Activated CD4-positive, alpha-beta T cell treated with anti-CD3 and anti-CD28 coated beads, Interleukin-2, amount 50 U/mL, for 16 hours (primary cell): ENCODE measurements around the gene DSPP.
"Not testable (repeated sequence)": the region's sequence is repeated elsewhere in the genome, so short reads cannot be mapped to it uniquely, and the experiment has no call there.

ENCODE experiments used
- DNase-seq: peaks from one replicate; pipeline ENCODE4 v3.0.0-alpha.2; 2020

The DSPP gene

DNA sequence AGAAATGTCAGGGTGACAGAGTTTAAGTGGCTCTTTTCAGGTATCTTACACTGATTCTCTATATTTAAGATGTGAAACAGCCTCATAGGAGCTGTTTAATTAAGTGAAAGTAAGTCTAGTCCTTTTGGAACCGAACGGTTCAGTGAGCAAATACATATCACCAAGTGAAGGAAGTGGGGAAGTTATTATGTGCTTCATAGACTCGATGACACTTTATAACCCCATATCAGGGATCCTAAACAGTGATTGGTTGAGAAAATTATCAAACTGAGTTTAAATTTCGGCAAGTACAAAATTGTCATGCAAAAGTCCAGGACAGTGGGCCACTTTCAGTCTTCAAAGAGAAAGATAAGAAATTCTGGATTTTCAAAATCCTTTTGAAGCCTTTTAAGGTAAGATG lies at the start of gene DSPP:
TSS of gene DSPP (plus strand) at position 301 of the 400 bp plus-strand sequence. CDS start 2,380 bp downstream, outside the sequence.
- no peak for DNase-seq

DNA sequence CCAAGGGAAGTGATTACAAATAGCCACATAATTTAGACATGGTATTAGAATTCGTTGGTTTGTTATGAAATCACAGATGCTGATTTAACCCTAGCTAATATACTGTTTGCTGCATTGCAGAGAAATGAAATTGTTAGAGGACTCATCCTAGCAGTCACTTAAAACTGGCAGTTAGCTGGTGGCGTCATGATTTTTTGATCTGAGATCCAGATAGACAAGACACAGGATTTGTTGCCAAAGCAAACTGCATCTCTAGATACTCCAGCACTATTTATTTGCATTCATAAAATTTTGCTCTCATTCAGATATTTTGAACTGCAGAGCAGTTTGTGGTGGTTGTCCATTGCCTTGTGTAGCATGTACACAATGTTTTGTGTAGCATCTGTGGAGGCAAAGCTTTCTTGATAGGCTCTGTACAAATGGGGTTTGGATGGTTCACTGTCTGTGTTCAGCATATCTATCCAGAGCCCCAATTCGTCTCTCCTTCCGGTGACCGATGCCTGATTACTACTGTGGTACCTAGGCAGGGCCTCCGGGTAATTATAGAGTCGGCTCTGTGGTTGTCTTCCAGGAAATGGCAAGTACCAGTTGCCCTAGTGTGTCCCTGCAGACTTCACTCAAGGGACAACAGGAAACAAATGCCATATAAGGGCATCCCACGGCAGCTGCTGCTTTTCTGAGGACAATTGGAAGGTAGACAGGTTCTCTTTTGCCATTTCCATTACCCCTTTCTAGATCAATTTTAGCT lies 49.1 kb upstream of the DSPP start:
- DNase-seq, result peak; percentile 81

DNA sequence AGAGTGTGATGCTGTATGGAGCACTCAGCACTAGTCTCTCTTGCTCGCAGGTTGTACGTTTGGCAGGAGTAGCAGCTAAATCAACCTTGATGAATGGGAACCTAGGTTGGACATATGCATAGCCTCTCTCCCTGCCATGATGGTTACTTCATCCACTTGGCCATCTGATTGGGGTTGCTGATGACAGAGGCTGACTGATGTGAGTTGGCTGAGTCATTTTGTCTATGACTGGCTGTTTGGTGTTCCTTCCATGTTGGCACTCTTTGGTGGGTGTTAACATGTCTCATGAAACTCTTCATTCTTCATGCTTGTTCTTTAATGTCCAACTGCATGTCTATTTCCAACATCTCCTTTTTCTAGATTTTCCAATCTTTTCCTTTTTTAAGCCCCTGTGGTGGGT lies 47.5 kb upstream of the DSPP start:
- DNase-seq, result no peak

- DNase-seq, result no peak
Measured at GRCh38 chr4:87565746-87566145, 42.6 kb upstream of the DSPP start.

DNA sequence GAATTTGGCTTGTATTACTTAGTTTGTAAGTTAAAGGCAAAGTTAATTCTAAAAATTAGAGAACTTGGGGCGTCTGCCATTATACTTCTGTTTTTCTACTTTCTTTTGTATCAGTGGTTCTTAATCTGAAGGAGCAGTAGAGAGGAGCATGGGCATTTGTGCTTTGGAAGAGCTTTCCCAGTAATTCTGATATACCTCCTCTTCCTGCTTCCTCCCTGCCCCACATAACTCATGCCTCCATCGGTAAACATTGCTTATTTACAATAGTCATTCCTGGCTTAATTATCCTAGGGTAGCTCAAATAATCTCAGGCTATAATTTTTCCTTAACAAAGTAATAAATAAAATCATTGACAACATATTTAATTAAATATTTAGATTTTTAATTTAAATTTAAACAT lies 42.1 kb upstream of the DSPP start:
- no peak for DNase-seq

- DNase-seq, result no peak
Measured at GRCh38 chr4:87567191-87567590, 41.1 kb upstream of the DSPP start.

- DNase-seq, result peak; percentile 23
Measured at GRCh38 chr4:87570290-87570805, 38.0 kb upstream of the DSPP start.

GRCh38 chr4:87574376-87574775 lies 34.0 kb upstream of the DSPP start:
- DNase-seq, result not testable (repeated sequence)

DNA sequence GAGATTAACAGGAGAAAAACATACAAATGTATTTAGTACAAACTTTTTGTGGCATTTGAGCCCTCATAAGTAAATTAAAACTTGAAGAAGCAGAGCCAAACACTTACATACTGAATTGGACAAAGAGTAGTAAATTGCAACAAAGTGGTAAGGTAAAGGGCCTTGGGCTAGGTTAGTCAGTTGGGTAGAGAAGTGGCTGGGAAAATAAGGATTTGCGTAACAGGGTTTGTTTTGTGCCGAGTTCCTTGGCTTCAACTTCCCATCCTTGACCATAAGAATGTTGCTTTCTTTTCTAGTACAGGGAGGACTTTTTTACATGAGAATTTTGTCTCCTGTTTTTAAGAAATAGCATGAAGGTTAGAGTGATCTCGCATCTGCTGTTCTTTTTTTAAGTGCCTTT lies 33.3 kb upstream of the DSPP start:
- DNase-seq, result no peak

DNA sequence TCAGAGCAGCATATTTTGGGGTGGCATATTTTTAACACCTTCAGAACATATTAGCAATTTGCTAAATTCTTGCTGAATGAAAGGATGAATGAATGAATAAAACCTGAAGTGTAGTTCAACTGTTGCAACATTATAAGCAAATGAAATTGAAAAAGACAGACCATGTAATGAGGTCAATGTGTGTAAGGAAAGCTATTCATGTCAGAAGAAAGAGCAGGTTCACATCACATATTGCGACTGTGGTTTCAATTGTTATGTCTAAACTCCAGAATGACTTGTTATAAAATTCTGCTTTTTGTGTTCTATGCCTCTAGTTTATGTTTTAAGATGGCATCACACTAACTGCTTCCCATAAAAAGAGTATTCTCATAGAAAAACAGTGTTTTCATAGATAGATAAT lies 32.9 kb upstream of the DSPP start:
- peak; percentile 9 for DNase-seq

DNA sequence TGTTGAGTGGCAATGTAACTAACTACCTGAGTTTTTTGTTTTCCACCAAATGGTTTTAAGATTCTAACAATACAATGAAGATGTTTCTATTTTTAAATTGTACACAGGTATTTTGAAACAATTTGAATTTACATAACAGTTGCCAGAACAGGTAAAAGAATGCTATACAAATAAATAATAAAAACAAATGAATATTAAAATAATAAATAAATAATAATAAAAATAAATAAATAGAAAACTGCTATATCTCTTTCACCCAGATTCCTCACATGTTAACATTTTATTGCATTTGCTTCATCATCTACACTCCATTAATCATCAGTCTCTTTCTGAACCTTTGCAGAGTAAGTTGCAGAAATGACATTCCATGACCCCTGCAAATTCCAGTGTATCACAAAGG lies 32.3 kb upstream of the DSPP start:
- DNase-seq, result no peak

DNA sequence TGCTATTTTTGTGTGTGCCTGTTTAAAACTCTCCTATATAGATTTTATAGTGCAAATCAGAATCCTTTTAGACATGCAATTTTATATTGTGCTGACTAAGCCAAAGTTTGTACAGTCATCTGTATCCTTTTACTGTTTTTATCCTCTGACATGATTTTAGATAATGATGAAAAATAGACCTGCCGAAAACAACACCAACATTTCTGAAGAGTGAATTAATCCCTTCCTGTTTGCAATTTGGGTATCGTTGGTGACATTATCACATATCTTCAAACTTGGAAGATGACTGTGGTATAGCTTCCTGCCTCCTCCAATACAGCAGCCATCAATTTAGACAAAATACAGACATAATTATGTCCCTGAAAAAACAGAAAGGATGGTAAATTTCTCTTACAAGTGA lies 28.9 kb upstream of the DSPP start:
- DNase-seq, result no peak

GRCh38 chr4:87580057-87580456 lies 28.3 kb upstream of the DSPP start:
- no peak for DNase-seq

- DNase-seq, result no peak
Measured at GRCh38 chr4:87584222-87584908, 24.0 kb upstream of the DSPP start.

GRCh38 chr4:87589531-87589930 lies 18.8 kb upstream of the DSPP start:
- no peak for DNase-seq

- DNase-seq, result no peak
Measured at GRCh38 chr4:87592124-87592523, 16.2 kb upstream of the DSPP start.

DNA sequence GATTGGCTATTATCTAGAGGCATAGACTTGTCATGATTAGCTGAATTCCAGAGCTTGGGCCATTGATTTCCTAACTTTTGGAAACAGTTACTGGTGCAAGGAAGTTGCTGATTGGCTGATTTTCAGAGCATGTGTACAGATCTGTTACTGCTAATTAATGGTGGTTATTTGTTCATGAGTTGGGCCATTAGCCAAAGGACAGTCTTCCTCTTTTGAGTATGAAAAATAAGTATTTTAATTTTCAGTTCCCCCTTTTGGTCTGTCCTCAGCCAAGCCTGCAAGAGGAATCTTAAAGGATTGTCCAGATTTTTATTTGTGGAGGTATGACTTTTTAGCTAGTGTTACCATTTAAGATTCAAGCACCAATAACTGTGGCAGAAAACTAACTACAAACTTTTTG lies 7.0 kb upstream of the DSPP start:
- no peak for DNase-seq

GRCh38 chr4:87614292-87614890 lies 6.1 kb downstream of the DSPP start:
- no peak for DNase-seq

DNA sequence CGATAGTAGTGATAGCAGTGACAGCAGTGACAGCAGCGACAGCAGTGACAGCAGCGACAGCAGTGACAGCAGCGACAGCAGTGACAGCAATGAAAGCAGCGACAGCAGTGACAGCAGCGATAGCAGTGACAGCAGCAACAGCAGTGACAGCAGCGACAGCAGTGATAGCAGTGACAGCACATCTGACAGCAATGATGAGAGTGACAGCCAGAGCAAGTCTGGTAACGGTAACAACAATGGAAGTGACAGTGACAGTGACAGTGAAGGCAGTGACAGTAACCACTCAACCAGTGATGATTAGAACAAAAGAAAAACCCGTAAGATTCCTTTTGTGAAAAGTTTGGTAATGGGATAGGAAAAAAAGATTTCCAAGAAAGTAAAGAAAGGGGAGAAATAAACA lies 7.9 kb downstream of the DSPP start:
- DNase-seq, result no peak

DNA sequence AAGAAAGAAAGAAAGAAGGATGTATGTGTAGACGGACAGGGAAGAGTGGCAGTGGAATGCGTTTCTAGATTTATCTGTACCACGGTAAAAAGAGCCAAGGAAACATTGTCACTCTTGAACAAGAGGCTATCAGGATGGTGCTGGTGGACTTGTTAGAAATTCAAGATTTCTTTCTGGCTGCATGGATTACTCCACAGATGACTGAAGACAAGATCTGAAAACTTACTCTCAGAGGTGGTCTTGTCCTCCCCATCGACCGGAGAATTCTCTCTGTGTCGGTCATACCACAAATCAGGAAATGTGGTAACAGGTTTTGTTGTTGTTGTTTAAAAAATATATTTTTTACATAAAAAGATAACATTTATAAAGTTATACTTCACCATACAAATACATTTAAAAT lies 11.8 kb downstream of the DSPP start:
- no peak for DNase-seq

DNA sequence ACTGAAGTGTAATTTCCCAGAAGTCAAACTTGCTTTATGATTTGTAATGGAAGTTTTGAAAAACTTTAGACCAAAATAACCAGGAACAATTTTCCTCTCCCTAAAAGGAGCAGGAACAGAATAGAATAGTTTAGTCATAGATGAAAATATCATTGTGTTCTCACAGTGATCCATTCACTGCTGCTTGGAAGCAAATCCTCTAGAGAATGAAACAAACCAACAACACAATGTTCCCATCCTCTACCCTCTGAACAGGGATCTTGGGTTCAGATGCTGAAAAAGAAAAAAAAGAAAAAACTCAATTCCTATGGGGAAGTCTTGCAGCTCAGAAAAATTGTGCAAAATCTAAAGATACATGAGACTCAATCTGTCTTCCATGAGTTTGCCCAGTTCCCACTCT lies 12.2 kb downstream of the DSPP start:
- no peak for DNase-seq

DNA sequence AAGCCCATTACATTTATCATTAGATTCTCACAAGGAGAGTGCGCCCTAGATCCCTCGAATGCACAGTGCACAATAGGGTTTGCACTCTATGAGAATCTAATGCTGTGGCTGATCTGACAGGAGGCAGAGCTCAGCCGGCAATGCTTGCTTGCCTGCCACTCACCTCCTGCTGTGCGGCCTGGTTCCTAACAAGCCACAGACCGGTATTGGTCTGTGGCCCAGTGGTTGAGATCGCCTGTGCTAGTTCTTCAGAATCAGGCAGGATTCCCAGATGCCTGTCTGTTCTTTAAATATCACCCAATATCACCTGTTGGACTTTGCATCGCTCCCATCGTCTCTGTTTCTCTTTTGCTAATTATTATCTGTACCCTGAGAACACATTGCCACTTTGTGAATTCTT lies 14.0 kb downstream of the DSPP start:
- DNase-seq, result no peak

- no peak for DNase-seq
Measured at GRCh38 chr4:87624698-87625097, 16.4 kb downstream of the DSPP start.

- DNase-seq, result no peak
Measured at GRCh38 chr4:87631668-87632067, 23.3 kb downstream of the DSPP start.
